ENCODE measurements around the gene RABGAP1. TPM values are rescaled to one million over a fixed set of nuclear protein-coding genes. Genes with fewer than 3 reads are reported as not detected.

The RABGAP1 gene
- total RNA-seq, 1 experiment from 2014 or later = 55.4 TPM

- DNase-seq = no peak
- Histone ChIP-seq H3K4me1 (no peaks in the 10 kb centered on the region), H3K27me3 (replicated peaks; ENCODE audit: control insufficient read depth, insufficient read depth, low read length) (no peaks in the 10 kb centered on the region), H3K9me3 (no peaks in the 10 kb centered on the region), H3K36me3 (ENCODE audit: control insufficient read depth, insufficient read depth, low read length) (peaks cover 1% of the 10 kb centered on the region; the same call in 1 of the 2 replicates), H3K4me3 (ENCODE audit: low read depth, low read length) (no peak overlapping the region)
- H3K27ac Mint-ChIP-seq (ENCODE audit: unreplicated experiment) = no peak overlapping the region
- no peak for TF ChIP-seq CTCF (IDR thresholded peaks at IDR 0.05; ENCODE audit: insufficient read depth in 1 of 2, low read depth in 1 of 2, low read length in 1 of 2, severe bottlenecking in 1 of 2, unreplicated experiment in 1 of 2)
- no TSS peak for BruUV-seq (replicated peaks)
- H3K4me3 Mint-ChIP-seq (ENCODE audit: unreplicated experiment) = no peak overlapping the region
- intact Hi-C loops (cut with micrococcal nuclease; ENCODE audit: unreplicated experiment) = no loop called here
- H3K4me1 Mint-ChIP-seq (ENCODE audit: low read depth, unreplicated experiment) = no peaks in the 10 kb centered on the region
- peaks cover 66% of the 10 kb centered on the region for H3K36me3 Mint-ChIP-seq (ENCODE audit: insufficient read depth, unreplicated experiment)
- no peaks in the 10 kb centered on the region for H3K9me3 Mint-ChIP-seq (ENCODE audit: unreplicated experiment)
- POLR2A ChIA-PET = no interaction called here
- CTCF ChIA-PET = no interaction called here
- no peaks in the 10 kb centered on the region for H3K27me3 Mint-ChIP-seq (ENCODE audit: insufficient read depth, unreplicated experiment)
Observed at GRCh38 chr9:123069010-123069481, 128.2 kb downstream of the RABGAP1 start.

DNA sequence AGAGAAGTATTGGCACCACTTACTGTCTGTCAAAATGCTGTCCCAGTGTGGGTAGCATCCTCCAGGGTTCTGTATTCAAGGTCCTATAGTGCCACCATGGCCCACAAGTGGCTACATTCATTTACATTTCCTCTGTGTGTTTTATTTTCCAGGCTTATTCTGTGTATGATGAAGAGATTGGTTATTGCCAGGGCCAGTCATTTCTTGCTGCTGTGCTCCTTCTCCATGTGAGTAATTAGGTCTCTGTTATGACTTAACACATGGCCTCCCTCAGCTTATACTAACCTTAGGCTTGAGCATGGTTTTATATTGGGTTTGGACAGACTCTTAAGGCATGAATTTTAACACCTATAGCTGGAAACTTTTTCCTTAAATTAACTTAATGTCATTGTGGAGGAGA is 129.4 kb downstream of the RABGAP1 start:
- Mint-ChIP-seq H3K4me3 (ENCODE audit: unreplicated experiment) (no peak overlapping the region), H3K27ac (ENCODE audit: unreplicated experiment) (no peak overlapping the region), H3K36me3 (ENCODE audit: insufficient read depth, unreplicated experiment) (peaks cover 61% of the 10 kb centered on the region)

GRCh38 chr9:123072407-123072995 is 131.7 kb downstream of the RABGAP1 start:
- POLR2A ChIA-PET = no interaction called here
- Mint-ChIP-seq H3K9me3 (ENCODE audit: unreplicated experiment) (no peaks in the 10 kb centered on the region), H3K27me3 (ENCODE audit: insufficient read depth, unreplicated experiment) (no peaks in the 10 kb centered on the region), H3K4me1 (ENCODE audit: low read depth, unreplicated experiment) (no peaks in the 10 kb centered on the region), H3K27ac (ENCODE audit: unreplicated experiment) (no peak overlapping the region), H3K36me3 (ENCODE audit: insufficient read depth, unreplicated experiment) (peaks cover 57% of the 10 kb centered on the region), H3K4me3 (ENCODE audit: unreplicated experiment) (no peak overlapping the region)
- no peak for TF ChIP-seq CTCF (IDR thresholded peaks at IDR 0.05; ENCODE audit: insufficient read depth in 1 of 2, low read depth in 1 of 2, low read length in 1 of 2, severe bottlenecking in 1 of 2, unreplicated experiment in 1 of 2)
- Histone ChIP-seq H3K36me3 (ENCODE audit: control insufficient read depth, insufficient read depth, low read length) (peaks cover 1% of the 10 kb centered on the region; the same call in 1 of the 2 replicates), H3K4me3 (ENCODE audit: low read depth, low read length) (no peak overlapping the region), H3K9me3 (no peaks in the 10 kb centered on the region), H3K4me1 (no peaks in the 10 kb centered on the region), H3K27me3 (replicated peaks; ENCODE audit: control insufficient read depth, insufficient read depth, low read length) (no peaks in the 10 kb centered on the region)
- BruUV-seq (replicated peaks) = no TSS peak
- intact Hi-C loops (cut with micrococcal nuclease; ENCODE audit: unreplicated experiment) = no loop called here
- no peak for DNase-seq
- CTCF ChIA-PET = no interaction called here

More for the DNA sequence above, 129.4 kb downstream of the RABGAP1 start:
- intact Hi-C loops (cut with micrococcal nuclease; ENCODE audit: unreplicated experiment) = no loop called here
- Mint-ChIP-seq H3K27me3 (ENCODE audit: insufficient read depth, unreplicated experiment) (no peaks in the 10 kb centered on the region), H3K9me3 (ENCODE audit: unreplicated experiment) (no peaks in the 10 kb centered on the region), H3K4me1 (ENCODE audit: low read depth, unreplicated experiment) (no peaks in the 10 kb centered on the region)
- ChIA-PET CTCF (no interaction called here), POLR2A (no interaction called here)
- BruUV-seq (replicated peaks) = no TSS peak
- peaks cover 1% of the 10 kb centered on the region; the same call in 1 of the 2 replicates for H3K36me3 ChIP-seq (ENCODE audit: control insufficient read depth, insufficient read depth, low read length)
- H3K4me3 ChIP-seq (ENCODE audit: low read depth, low read length) = no peak overlapping the region
- H3K27me3 ChIP-seq (replicated peaks; ENCODE audit: control insufficient read depth, insufficient read depth, low read length) = no peaks in the 10 kb centered on the region
- DNase-seq = no peak
- TF ChIP-seq CTCF (IDR thresholded peaks at IDR 0.05; ENCODE audit: insufficient read depth in 1 of 2, low read depth in 1 of 2, low read length in 1 of 2, severe bottlenecking in 1 of 2, unreplicated experiment in 1 of 2) = no peak
- H3K9me3 ChIP-seq = no peaks in the 10 kb centered on the region
- no peaks in the 10 kb centered on the region for H3K4me1 ChIP-seq
